ENCODE data around the gene UACA. TPM values are rescaled to one million over a fixed set of nuclear protein-coding genes. Genes with fewer than 3 reads are reported as not detected.
A peak's percentile ranks its signal among the peaks of the same experiment; 100 is the strongest.

Gene UACA
- total and polyA plus RNA-seq, 2 experiments from 2014 or later = 127 to 155 TPM

- no peak for TF ChIP-seq CTCF (IDR thresholded peaks at IDR 0.05; ENCODE audit: low read depth, low read length)
- Histone ChIP-seq H3K36me3 (peaks cover 15% of the 10 kb centered on the region), H3K27ac (peak overlapping the region; percentile 31), H3K4me1 (ENCODE audit: low read depth) (peaks cover 58% of the 10 kb centered on the region), H3K9me3 (ENCODE audit: low read depth) (no peaks in the 10 kb centered on the region), H3K27me3 (no peaks in the 10 kb centered on the region), H3K4me3 (peak overlapping the region; percentile 3)
- DNase-seq (ENCODE audit: low read depth in 1 of 2, low spot score in 1 of 2) = no peak
These were observed 63.5 kb downstream of the UACA start for GRCh38 chr15:70699890-70700289.

GRCh38 chr15:70698836-70699390 lies 64.4 kb downstream of the UACA start:
- DNase-seq (ENCODE audit: low read depth in 1 of 2, low spot score in 1 of 2) = no peak
- H3K9me3 ChIP-seq (ENCODE audit: low read depth) = no peaks in the 10 kb centered on the region
- TF ChIP-seq CTCF (IDR thresholded peaks at IDR 0.05; ENCODE audit: low read depth, low read length) = no peak
- H3K36me3 ChIP-seq = peaks cover 22% of the 10 kb centered on the region
- no peak overlapping the region for H3K27ac ChIP-seq
- H3K27me3 ChIP-seq = no peaks in the 10 kb centered on the region
- no peak overlapping the region for H3K4me3 ChIP-seq
- peaks cover 58% of the 10 kb centered on the region for H3K4me1 ChIP-seq (ENCODE audit: low read depth)

DNA sequence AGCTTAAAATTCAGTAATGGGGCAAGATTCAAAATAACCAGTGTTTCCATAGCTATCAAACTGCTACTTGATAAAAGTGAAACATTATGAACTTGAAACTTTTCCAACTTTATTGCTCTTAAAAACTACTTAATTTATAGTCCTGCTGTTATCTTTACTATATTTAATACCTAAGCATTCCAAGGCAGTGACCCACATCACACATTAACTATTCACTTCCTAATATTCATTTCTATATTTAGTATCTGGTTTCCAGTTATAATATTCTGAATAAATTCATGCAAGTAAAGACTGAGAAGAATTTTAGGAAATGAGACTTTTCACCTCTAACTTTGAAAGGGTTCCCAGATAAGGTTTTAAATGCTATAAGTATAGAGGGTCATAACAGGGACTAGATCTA lies 64.9 kb downstream of the UACA start:
- no peak overlapping the region for H3K27ac ChIP-seq

GRCh38 chr15:70690491-70691276 lies 72.7 kb downstream of the UACA start:
- Histone ChIP-seq H3K36me3 (peaks cover 44% of the 10 kb centered on the region), H3K9me3 (ENCODE audit: low read depth) (no peaks in the 10 kb centered on the region), H3K4me1 (ENCODE audit: low read depth) (peaks cover 3% of the 10 kb centered on the region), H3K27me3 (no peaks in the 10 kb centered on the region), H3K4me3 (no peak overlapping the region), H3K27ac (no peak overlapping the region)
- TF ChIP-seq CTCF (IDR thresholded peaks at IDR 0.05; ENCODE audit: low read depth, low read length) = no peak
- DNase-seq (ENCODE audit: low read depth in 1 of 2, low spot score in 1 of 2) = no peak

More for the DNA sequence above, 64.9 kb downstream of the UACA start:
- no peaks in the 10 kb centered on the region for H3K9me3 ChIP-seq (ENCODE audit: low read depth)
- no peak overlapping the region for H3K4me3 ChIP-seq
- peaks cover 54% of the 10 kb centered on the region for H3K4me1 ChIP-seq (ENCODE audit: low read depth)
- no peak for TF ChIP-seq CTCF (IDR thresholded peaks at IDR 0.05; ENCODE audit: low read depth, low read length)
- H3K27me3 ChIP-seq = no peaks in the 10 kb centered on the region
- H3K36me3 ChIP-seq = peaks cover 22% of the 10 kb centered on the region
- no peak for DNase-seq (ENCODE audit: low read depth in 1 of 2, low spot score in 1 of 2)

DNA sequence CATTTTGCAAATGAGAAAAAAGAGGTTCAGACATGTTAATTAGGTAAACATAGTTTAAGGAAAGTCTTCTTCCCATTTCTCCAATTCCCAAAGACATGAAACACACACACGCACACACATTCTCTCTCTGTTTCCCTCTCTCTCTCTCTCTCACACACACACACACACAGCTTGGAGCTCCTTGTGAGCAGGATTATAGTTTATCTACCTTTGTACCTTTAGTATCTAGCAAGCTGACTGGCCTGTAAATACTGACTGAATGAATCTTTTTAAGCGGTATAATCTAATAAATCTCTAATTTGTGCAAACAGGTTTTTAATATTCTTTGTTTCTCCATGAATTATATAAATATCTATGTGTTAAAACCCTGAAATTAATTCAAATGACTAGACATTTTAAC lies 73.3 kb downstream of the UACA start:
- Histone ChIP-seq H3K27ac (no peak overlapping the region), H3K4me3 (no peak overlapping the region), H3K9me3 (ENCODE audit: low read depth) (no peaks in the 10 kb centered on the region), H3K36me3 (peaks cover 38% of the 10 kb centered on the region), H3K27me3 (no peaks in the 10 kb centered on the region), H3K4me1 (ENCODE audit: low read depth) (peaks cover 3% of the 10 kb centered on the region)
- no peak for DNase-seq (ENCODE audit: low read depth in 1 of 2, low spot score in 1 of 2)
- no peak for TF ChIP-seq CTCF (IDR thresholded peaks at IDR 0.05; ENCODE audit: low read depth, low read length)
